HepG2 (cell line): ENCODE results near the gene CLEC10A. TPM values are rescaled to one million over a fixed set of nuclear protein-coding genes. Genes with fewer than 3 reads are reported as not detected.

ENCODE experiments used
- ATRX ChIP-seq: sonication (generic); formaldehyde crosslinking; IDR thresholded peaks from 2 replicates; pipeline ENCODE4 v1.4.0; 2020; ENCODE audit warnings: missing genetic modification reagents, borderline replicate concordance
- GLI4 ChIP-seq: sonication (generic); formaldehyde crosslinking; IDR thresholded peaks from 2 replicates; pipeline ENCODE4 v1.5.1; 2020; ENCODE audit warnings: missing genetic modification reagents, mild to moderate bottlenecking, moderate library complexity, borderline replicate concordance
- HHEX ChIP-seq: IDR thresholded peaks from 2 replicates; pipeline ENCODE4 v1.6.1; 2016; ENCODE audit warnings: control low read depth
- MZF1 ChIP-seq: sonication (generic); formaldehyde crosslinking; IDR thresholded peaks from 2 replicates; pipeline ENCODE4 v1.8.1; 2023; ENCODE audit warnings: mild to moderate bottlenecking, missing genetic modification reagents, borderline replicate concordance
- PBX3 ChIP-seq: sonication (generic); formaldehyde crosslinking; IDR thresholded peaks from 2 replicates; pipeline ENCODE4 v1.8.1; 2023; ENCODE audit warnings: missing genetic modification reagents, inconsistent platforms, borderline replicate concordance
- ZBTB2 ChIP-seq: sonication (generic); formaldehyde crosslinking; IDR thresholded peaks from 2 replicates; pipeline ENCODE4 v1.8.0; 2022; ENCODE audit warnings: low read depth, missing genetic modification reagents
- ZFAT ChIP-seq: sonication (generic); formaldehyde crosslinking; conservative IDR thresholded peaks from 2 replicates; pipeline ENCODE4 v1.8.1; 2023; ENCODE audit warnings: missing genetic modification reagents, inconsistent platforms
- ZNF180 ChIP-seq: sonication (generic); formaldehyde crosslinking; IDR thresholded peaks from 2 replicates; pipeline ENCODE4 v1.4.0; 2020; ENCODE audit warnings: low read depth, missing genetic modification reagents, borderline replicate concordance
- ZNF234 ChIP-seq: sonication (generic); formaldehyde crosslinking; conservative IDR thresholded peaks from 2 replicates; pipeline ENCODE4 v1.5.1; 2020; ENCODE audit warnings: mild to moderate bottlenecking, missing genetic modification reagents
- ZNF513 ChIP-seq: sonication (generic); formaldehyde crosslinking; conservative IDR thresholded peaks from 2 replicates; pipeline ENCODE4 v1.5.0; 2020; ENCODE audit warnings: missing genetic modification reagents
- ZNF556 ChIP-seq: sonication (generic); formaldehyde crosslinking; IDR thresholded peaks from 2 replicates; pipeline ENCODE4 v1.4.0; 2020; ENCODE audit warnings: mild to moderate bottlenecking, missing genetic modification reagents, borderline replicate concordance
- ZNF770 ChIP-seq: sonication (generic); formaldehyde crosslinking; IDR thresholded peaks from 2 replicates; pipeline ENCODE4 v1.5.0; 2020; ENCODE audit warnings: mild to moderate bottlenecking, missing genetic modification reagents
- ZNF879 ChIP-seq: sonication (generic); formaldehyde crosslinking; IDR thresholded peaks from 2 replicates; pipeline ENCODE4 v1.8.1; 2023; ENCODE audit warnings: missing genetic modification reagents
- polyA plus RNA-seq, 8 experiments: library from polyadenylated mRNA; depleted of rRNA in 3 of 8; stranded (reverse) in 7 of 8; unstranded in 1 of 8; fragments of >200 nt; fragmentation: Illumina TruSeq in 4 of 8; extraction: Trizol in 4 of 8; gene quantifications; 2 replicates each; pipeline versions ENCODE4 v1.2.1 to v1.2.3, GENCODE V29; 2011 to 2016; ENCODE audit warnings: low read depth in 4 of 8, missing spikeins in 1 of 8, mixed read lengths in 1 of 8; ENCODE audit not compliant: insufficient read depth in 1 of 8
- total RNA-seq, 5 experiments: library from RNA; depleted of rRNA; stranded (reverse); fragments of >200 nt; fragmentation: Illumina TruSeq; extraction: Trizol; gene quantifications; 2 replicates each; pipeline ENCODE4 v1.2.3, GENCODE V29; 2016; ENCODE audit warnings: low read depth in 1 of 5
- TF ChIP-seq, protein P1 (sequence below): sonication (generic); formaldehyde crosslinking; IDR thresholded peaks from 2 replicates; pipeline ENCODE4 v1.8.1; 2023; ENCODE audit warnings: mild to moderate bottlenecking, inconsistent platforms, moderate library complexity, missing genetic modification reagents, borderline replicate concordance

The CLEC10A gene
- total and polyA plus RNA-seq, 2 of the 13 experiments (the other 11 are each of a cell fraction or from before 2014, with no cell fraction given), result 0.33 TPM; not detected in 1

DNA sequence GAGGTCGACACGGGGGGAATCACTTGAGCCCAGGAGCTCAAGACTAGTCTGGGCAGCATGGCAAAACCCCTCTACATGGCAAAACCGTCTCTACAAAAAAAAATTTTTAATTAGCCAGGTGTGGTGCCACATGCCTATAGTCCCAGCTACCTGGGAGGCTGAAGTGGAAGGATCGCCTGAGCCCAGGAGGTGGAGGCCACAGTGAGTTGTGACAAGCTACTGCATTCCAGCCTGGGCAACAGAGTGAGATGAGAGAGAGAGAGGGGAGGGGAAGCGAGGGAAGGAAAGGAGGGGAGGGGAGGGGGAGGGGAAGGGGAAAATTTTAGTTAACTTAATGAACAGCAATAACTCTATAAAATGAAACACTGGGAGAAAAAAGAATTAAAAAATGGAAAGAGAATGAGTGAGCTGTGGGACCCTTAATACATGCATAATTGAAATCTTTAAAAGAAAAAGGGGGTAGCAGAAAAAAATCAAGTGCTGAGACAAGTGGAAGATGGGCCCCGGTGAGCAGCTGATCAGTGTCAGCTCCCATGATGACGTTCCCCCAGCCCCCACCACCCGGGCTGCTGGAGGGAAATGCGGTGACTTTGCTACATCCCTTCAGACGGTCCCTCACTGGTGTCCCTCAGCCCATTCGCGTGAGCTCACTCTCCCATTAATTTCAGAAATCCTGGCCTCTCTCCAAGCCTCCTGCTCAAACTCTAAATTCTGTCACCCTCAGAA, 31.9 kb upstream of the CLEC10A start (continued):
- TF ChIP-seq ZNF770, result peak; percentile 96
- no peak for TF ChIP-seq ZBTB2 (CRISPR knock-in tag)
- no peak for TF ChIP-seq PBX3 (CRISPR knock-in tag)
- no peak for TF ChIP-seq ZNF513 (CRISPR knock-in tag)
- TF ChIP-seq ZNF234 (CRISPR knock-in tag), result no peak
- no peak for TF ChIP-seq HHEX
- TF ChIP-seq, protein P1, sequence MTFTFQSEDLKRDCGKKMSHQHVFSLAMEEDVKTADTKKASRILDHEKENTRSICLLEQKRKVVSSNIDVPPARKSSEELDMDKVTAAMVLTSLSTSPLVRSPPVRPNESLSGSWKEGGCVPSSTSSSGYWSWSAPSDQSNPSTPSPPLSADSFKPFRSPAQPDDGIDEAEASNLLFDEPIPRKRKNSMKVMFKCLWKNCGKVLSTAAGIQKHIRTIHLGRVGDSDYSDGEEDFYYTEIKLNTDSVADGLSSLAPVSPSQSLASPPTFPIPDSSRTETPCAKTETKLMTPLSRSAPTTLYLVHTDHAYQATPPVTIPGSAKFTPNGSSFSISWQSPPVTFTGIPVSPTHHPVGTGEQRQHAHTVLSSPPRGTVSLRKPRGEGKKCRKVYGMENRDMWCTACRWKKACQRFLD, result no peak
- TF ChIP-seq ZFAT (CRISPR knock-in tag), result no peak
- TF ChIP-seq ZNF180 (CRISPR knock-in tag), result no peak
- TF ChIP-seq ATRX (CRISPR knock-in tag), result no peak
- no peak for TF ChIP-seq ZNF556 (CRISPR knock-in tag)
- no peak for TF ChIP-seq ZNF879 (CRISPR knock-in tag)
- no peak for TF ChIP-seq MZF1 (CRISPR knock-in tag)
- no peak for TF ChIP-seq GLI4 (CRISPR knock-in tag)
